ENCODE data around the gene SYT8. TPM values are rescaled to one million over a fixed set of nuclear protein-coding genes. Genes with fewer than 3 reads are reported as not detected.

SYT8 gene
- total and polyA plus RNA-seq, 2 of the 8 experiments (the other 6 are each of a cell fraction or from before 2014, with no cell fraction given), result not detected

DNA sequence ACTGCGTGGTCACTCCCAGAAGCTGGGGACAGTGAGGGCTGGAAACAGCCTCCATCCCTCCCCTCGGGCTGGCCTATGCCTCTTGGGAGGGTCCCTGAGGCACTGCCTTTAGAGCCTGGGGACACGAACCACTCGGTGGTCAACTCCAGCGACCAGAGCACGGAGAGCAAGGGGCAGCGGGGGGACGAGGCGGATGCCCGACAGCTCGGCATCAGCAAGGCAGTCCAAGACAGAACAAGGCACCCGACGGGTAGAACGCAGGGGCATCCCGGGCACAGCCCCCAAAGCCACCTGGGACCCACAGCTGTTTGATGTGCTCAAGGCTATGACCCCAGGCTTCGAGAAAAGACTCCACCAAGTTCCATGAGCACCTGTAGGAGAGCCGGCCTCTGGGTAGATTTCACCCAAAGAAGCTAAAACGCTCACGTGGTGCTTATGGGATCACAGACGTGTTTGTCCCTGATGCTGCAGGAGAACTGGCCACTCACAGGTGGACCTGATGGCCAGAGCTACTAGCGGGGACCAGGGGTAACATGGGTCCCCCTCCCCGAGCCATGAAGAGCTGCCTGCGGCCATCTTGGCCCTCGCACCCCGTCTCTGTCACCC lies 17.6 kb downstream of the SYT8 start (continued):
- TF ChIP-seq, protein P1, sequence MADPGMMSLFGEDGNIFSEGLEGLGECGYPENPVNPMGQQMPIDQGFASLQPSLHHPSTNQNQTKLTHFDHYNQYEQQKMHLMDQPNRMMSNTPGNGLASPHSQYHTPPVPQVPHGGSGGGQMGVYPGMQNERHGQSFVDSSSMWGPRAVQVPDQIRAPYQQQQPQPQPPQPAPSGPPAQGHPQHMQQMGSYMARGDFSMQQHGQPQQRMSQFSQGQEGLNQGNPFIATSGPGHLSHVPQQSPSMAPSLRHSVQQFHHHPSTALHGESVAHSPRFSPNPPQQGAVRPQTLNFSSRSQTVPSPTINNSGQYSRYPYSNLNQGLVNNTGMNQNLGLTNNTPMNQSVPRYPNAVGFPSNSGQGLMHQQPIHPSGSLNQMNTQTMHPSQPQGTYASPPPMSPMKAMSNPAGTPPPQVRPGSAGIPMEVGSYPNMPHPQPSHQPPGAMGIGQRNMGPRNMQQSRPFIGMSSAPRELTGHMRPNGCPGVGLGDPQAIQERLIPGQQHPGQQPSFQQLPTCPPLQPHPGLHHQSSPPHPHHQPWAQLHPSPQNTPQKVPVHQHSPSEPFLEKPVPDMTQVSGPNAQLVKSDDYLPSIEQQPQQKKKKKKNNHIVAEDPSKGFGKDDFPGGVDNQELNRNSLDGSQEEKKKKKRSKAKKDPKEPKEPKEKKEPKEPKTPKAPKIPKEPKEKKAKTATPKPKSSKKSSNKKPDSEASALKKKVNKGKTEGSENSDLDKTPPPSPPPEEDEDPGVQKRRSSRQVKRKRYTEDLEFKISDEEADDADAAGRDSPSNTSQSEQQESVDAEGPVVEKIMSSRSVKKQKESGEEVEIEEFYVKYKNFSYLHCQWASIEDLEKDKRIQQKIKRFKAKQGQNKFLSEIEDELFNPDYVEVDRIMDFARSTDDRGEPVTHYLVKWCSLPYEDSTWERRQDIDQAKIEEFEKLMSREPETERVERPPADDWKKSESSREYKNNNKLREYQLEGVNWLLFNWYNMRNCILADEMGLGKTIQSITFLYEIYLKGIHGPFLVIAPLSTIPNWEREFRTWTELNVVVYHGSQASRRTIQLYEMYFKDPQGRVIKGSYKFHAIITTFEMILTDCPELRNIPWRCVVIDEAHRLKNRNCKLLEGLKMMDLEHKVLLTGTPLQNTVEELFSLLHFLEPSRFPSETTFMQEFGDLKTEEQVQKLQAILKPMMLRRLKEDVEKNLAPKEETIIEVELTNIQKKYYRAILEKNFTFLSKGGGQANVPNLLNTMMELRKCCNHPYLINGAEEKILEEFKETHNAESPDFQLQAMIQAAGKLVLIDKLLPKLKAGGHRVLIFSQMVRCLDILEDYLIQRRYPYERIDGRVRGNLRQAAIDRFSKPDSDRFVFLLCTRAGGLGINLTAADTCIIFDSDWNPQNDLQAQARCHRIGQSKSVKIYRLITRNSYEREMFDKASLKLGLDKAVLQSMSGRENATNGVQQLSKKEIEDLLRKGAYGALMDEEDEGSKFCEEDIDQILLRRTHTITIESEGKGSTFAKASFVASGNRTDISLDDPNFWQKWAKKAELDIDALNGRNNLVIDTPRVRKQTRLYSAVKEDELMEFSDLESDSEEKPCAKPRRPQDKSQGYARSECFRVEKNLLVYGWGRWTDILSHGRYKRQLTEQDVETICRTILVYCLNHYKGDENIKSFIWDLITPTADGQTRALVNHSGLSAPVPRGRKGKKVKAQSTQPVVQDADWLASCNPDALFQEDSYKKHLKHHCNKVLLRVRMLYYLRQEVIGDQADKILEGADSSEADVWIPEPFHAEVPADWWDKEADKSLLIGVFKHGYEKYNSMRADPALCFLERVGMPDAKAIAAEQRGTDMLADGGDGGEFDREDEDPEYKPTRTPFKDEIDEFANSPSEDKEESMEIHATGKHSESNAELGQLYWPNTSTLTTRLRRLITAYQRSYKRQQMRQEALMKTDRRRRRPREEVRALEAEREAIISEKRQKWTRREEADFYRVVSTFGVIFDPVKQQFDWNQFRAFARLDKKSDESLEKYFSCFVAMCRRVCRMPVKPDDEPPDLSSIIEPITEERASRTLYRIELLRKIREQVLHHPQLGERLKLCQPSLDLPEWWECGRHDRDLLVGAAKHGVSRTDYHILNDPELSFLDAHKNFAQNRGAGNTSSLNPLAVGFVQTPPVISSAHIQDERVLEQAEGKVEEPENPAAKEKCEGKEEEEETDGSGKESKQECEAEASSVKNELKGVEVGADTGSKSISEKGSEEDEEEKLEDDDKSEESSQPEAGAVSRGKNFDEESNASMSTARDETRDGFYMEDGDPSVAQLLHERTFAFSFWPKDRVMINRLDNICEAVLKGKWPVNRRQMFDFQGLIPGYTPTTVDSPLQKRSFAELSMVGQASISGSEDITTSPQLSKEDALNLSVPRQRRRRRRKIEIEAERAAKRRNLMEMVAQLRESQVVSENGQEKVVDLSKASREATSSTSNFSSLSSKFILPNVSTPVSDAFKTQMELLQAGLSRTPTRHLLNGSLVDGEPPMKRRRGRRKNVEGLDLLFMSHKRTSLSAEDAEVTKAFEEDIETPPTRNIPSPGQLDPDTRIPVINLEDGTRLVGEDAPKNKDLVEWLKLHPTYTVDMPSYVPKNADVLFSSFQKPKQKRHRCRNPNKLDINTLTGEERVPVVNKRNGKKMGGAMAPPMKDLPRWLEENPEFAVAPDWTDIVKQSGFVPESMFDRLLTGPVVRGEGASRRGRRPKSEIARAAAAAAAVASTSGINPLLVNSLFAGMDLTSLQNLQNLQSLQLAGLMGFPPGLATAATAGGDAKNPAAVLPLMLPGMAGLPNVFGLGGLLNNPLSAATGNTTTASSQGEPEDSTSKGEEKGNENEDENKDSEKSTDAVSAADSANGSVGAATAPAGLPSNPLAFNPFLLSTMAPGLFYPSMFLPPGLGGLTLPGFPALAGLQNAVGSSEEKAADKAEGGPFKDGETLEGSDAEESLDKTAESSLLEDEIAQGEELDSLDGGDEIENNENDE (IDR thresholded peaks at IDR 0.05; ENCODE audit: insufficient replicate concordance, low read length), result no peak
- TF ChIP-seq ASH2L (IDR thresholded peaks at IDR 0.05; ENCODE audit: low read length) (no peak), BRCA1 (IDR thresholded peaks at IDR 0.05; ENCODE audit: low read depth, low read length) (no peak), KDM1A (IDR thresholded peaks at IDR 0.05; ENCODE audit: borderline replicate concordance, low read length) (no peak), TBP (IDR thresholded peaks at IDR 0.05; ENCODE audit: low read depth, low read length) (no peak), SP4 (IDR thresholded peaks at IDR 0.05; ENCODE audit: low read length) (no peak), SP2 (IDR thresholded peaks at IDR 0.05; ENCODE audit: low read length) (no peak), RFX5 (IDR thresholded peaks at IDR 0.05; ENCODE audit: borderline replicate concordance, low read depth, low read length) (no peak), SAP30 (IDR thresholded peaks at IDR 0.05; ENCODE audit: insufficient read depth, insufficient replicate concordance, low read length) (no peak)
- TF ChIP-seq, protein P2, sequence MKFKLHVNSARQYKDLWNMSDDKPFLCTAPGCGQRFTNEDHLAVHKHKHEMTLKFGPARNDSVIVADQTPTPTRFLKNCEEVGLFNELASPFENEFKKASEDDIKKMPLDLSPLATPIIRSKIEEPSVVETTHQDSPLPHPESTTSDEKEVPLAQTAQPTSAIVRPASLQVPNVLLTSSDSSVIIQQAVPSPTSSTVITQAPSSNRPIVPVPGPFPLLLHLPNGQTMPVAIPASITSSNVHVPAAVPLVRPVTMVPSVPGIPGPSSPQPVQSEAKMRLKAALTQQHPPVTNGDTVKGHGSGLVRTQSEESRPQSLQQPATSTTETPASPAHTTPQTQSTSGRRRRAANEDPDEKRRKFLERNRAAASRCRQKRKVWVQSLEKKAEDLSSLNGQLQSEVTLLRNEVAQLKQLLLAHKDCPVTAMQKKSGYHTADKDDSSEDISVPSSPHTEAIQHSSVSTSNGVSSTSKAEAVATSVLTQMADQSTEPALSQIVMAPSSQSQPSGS (IDR thresholded peaks at IDR 0.05; ENCODE audit: low read length), result no peak
